Adrenal gland (tissue), 12 donors: Measurements from ENCODE around the gene ARHGAP5. TPM values are rescaled to one million over a fixed set of nuclear protein-coding genes. Genes with fewer than 3 reads are reported as not detected.

Experiments
- DNase-seq, 7 donors: peaks; one replicate each; pipeline ENCODE4 v3.0.0-alpha.2; 2019 to 2020
- H3K27ac ChIP-seq, 5 donors: fragments of 200-600 bp; sonication (generic) in 4 of 5; 1 replicate in 3 of 5; 2 replicates in 2 of 5; pipeline versions ENCODE4 v1.5.1 to v1.8.0; 2016 to 2020; ENCODE audit warnings: mild to moderate bottlenecking in 1 of 5
- H3K27me3 ChIP-seq: fragments of 200-600 bp; 2 replicates; pipeline ENCODE4 v1.8.0; 2021
- H3K36me3 ChIP-seq, 2 donors: fragments of 200-600 bp; replicated peaks in 1 of 2; 1 replicate in 1 of 2; 2 replicates in 1 of 2; pipeline versions ENCODE4 v1.5.1 to v1.8.0; 2018 to 2022
- H3K4me1 ChIP-seq, 2 donors: fragments of 200-600 bp; replicated peaks in 1 of 2; 1 replicate in 1 of 2; 2 replicates in 1 of 2; pipeline versions ENCODE4 v1.5.1 to v1.8.0; 2018 to 2021
- H3K4me3 ChIP-seq, 4 donors: fragments of 200-600 bp; sonication (generic) in 3 of 4; one replicate each; pipeline ENCODE4 v1.5.1; 2016 to 2018
- H3K9me3 ChIP-seq, 3 donors: fragments of 200-600 bp; sonication (generic) in 1 of 3; replicated peaks in 1 of 3; 1 replicate in 2 of 3; 2 replicates in 1 of 3; pipeline versions ENCODE4 v1.5.1 to v1.8.0; 2016 to 2021
- POLR2A ChIP-seq, 2 donors: fragments of 450-650 bp; IDR thresholded peaks; one replicate each; pipeline ENCODE4 v1.6.1; 2017; ENCODE audit warnings: antibody characterized with exemption in 2 of 2, mild to moderate bottlenecking in 2 of 2, moderate library complexity in 1 of 2
- WGBS, 4 donors: extraction: QIAGEN DNeasy Blood & Tissue Kit in 2 of 4; methylation state at CpG; one replicate each; pipeline versions ENCODE4 v1.1.5 to v1.1.7; 2013 to 2017; 5-methylcytosine and 5-hydroxymethylcytosine counted together
- intact Hi-C, 2 donors: fragments of 100-400 bp; cut with DNase I; formaldehyde crosslinking; loops; one replicate each; pipeline versions ENCODE4 v1.14.1 to v1.15.0; 2022 to 2023
- polyA plus RNA-seq, 3 donors: library from polyadenylated mRNA; stranded (reverse); fragments of 200-250 nt in 2 of 3; fragments of 350-450 nt in 1 of 3; fragmentation: Illumina TruSeq in 1 of 3; extraction: RNeasy Lipid Tissue Mini Kit (QIAGEN cat#74804) in 1 of 3; gene quantifications; one replicate each; pipeline ENCODE4 v1.2.3, GENCODE V29; 2013 to 2014
- total RNA-seq, 9 donors: library from RNA; depleted of rRNA in 4 of 9; stranded (reverse); fragments of >200 nt in 4 of 9; fragments of 120-200 nt in 1 of 9; fragmentation: NEBNext Ultra II Directional in 1 of 9; extraction: Animal tissue kit (Norgen Biotek cat#: 25700) in 1 of 9; gene quantifications; one replicate each; pipeline versions ENCODE4 v1.1.0 to v1.2.4, GENCODE V29; 2013 to 2023
- TF ChIP-seq, protein P1 (sequence below), 6 experiments: fragments of 450-650 bp in 4 of 6; fragments of 200-600 bp in 2 of 6; sonication (generic) in 1 of 6; IDR thresholded peaks; 1 replicate in 5 of 6; 2 replicates in 1 of 6; pipeline versions ENCODE4 v1.5.1 to v1.8.0; 2016 to 2021; ENCODE audit warnings: antibody characterized with exemption in 6 of 6, mild to moderate bottlenecking in 2 of 6, moderate library complexity in 1 of 6
- donor health status: healthy with polysubstance abuse.
- donor health status: Bipolar disorder and iron deficiency.
- donor health status: DM: yes; HTN: yes; CAD: no.
- donor health status: DM: no; HTN: no; CAD: no.
- donor health status: DM: no; HTN: no; CAD: no.
- donor health status: DM: yes; HTN: yes; CAD: no.

The ARHGAP5 gene
- total and polyA plus RNA-seq, 12 donors: 11.9 to 100.0 (median 76.8) TPM

DNA sequence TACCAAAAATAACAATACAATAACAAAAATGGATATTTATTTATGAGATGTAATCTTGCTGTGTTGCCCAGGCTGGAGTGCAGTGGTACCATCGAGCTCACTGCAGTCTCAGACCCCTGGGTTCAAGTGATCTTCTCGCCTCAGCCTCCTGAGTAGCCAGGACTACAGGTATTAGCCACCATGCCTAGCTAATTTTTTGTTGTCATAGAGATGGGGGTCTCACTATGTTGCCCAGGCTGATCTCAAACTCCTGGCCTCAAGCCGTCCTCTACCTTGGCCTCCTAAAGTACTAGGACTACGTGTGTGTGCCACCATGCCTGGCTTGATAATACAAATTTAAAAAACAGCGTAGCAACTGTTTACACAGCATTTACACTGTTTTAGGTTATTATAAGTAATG, 23.1 kb downstream of the ARHGAP5 start:
- WGBS, 4 donors: 97 to 99% (median 98%) methylated on average over 5 of the region's 5 CpGs

DNA sequence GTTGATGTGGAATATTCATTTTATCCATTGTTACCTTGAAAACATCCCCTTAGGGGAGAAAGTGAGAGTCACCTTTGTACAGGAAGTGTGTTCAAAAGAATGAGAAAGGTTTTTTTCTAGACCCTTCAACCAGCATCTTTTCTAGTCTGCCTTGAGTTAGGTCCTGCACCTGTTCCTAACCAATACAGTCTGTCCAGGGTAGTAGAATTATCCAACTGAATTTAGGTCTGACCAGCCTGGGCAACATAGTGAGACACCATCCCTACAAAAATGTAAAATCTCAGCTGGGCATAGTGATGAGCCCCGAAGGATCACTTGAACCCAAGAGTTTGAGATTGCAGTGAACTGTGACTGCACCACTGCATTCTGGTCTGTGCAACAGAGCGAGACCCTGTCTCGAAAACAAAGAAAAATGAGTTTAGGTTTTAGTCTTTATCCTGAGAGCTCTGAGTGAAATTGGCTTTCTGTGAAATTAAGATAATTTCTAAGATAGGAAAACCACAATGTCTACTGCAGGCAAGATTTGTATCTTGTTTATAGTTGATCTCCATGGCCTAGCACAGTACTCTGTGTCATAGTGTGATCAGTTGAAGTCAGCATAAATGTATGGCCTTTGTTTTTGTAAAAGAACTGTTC, 25.2 kb downstream of the ARHGAP5 start:
- no peak overlapping the region for H3K4me3 ChIP-seq
- no peak overlapping the region for H3K27ac ChIP-seq
- H3K36me3 ChIP-seq: no peaks in the 10 kb centered on the region
- intact Hi-C loops: no loop called here
- DNase-seq: no peak
- no peaks in the 10 kb centered on the region for H3K9me3 ChIP-seq
- WGBS, 4 donors: 85 to 94% (median 93%) methylated on average over 3 of the region's 3 CpGs
- TF ChIP-seq, protein P1, sequence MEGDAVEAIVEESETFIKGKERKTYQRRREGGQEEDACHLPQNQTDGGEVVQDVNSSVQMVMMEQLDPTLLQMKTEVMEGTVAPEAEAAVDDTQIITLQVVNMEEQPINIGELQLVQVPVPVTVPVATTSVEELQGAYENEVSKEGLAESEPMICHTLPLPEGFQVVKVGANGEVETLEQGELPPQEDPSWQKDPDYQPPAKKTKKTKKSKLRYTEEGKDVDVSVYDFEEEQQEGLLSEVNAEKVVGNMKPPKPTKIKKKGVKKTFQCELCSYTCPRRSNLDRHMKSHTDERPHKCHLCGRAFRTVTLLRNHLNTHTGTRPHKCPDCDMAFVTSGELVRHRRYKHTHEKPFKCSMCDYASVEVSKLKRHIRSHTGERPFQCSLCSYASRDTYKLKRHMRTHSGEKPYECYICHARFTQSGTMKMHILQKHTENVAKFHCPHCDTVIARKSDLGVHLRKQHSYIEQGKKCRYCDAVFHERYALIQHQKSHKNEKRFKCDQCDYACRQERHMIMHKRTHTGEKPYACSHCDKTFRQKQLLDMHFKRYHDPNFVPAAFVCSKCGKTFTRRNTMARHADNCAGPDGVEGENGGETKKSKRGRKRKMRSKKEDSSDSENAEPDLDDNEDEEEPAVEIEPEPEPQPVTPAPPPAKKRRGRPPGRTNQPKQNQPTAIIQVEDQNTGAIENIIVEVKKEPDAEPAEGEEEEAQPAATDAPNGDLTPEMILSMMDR (IDR thresholded peaks at IDR 0.05): no peak
- TF ChIP-seq POLR2A (IDR thresholded peaks at IDR 0.05): no peak
- no peaks in the 10 kb centered on the region for H3K27me3 ChIP-seq
- peaks cover 0 to 12% of the 10 kb centered on the region in 2 donors for H3K4me1 ChIP-seq

More for the DNA sequence above, 23.1 kb downstream of the ARHGAP5 start:
- peaks cover 0 to 12% of the 10 kb centered on the region in 2 donors for H3K4me1 ChIP-seq
- no peaks in the 10 kb centered on the region for H3K27me3 ChIP-seq
- H3K4me3 ChIP-seq: no peak overlapping the region
- intact Hi-C loops: no loop called here
- no peaks in the 10 kb centered on the region for H3K9me3 ChIP-seq
- H3K36me3 ChIP-seq: no peaks in the 10 kb centered on the region
- no peak for TF ChIP-seq POLR2A (IDR thresholded peaks at IDR 0.05)
- TF ChIP-seq, protein P1 (IDR thresholded peaks at IDR 0.05): no peak
- no peak for DNase-seq
- H3K27ac ChIP-seq: no peak overlapping the region

DNA sequence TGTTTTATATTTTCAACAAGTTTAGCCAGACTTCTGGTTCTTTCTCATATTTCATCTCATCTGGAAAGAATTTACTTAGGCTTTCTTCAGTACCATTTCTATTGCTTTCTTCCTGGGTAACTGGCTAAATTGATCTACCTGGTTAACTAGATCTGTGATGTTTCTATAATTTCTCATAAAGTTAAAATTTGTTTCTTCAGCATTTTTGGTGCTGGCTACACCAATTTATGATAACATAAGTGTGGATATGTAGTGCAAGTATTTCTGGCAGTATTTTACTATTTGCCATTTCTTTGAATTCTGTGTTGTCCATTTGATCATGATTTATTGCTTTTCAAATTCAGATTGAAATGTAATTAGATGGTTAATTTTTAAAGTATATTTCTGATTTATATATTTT, 25.9 kb downstream of the ARHGAP5 start:
- TF ChIP-seq POLR2A (IDR thresholded peaks at IDR 0.05): no peak
- TF ChIP-seq, protein P1 (IDR thresholded peaks at IDR 0.05): no peak
- no peaks in the 10 kb centered on the region for H3K9me3 ChIP-seq
- no peak for DNase-seq
- H3K36me3 ChIP-seq: no peaks in the 10 kb centered on the region
- H3K27ac ChIP-seq: no peak overlapping the region
- intact Hi-C loops: no loop called here
- no peak overlapping the region for H3K4me3 ChIP-seq
- H3K4me1 ChIP-seq: peaks cover 0 to 12% of the 10 kb centered on the region in 2 donors
- no peaks in the 10 kb centered on the region for H3K27me3 ChIP-seq

DNA sequence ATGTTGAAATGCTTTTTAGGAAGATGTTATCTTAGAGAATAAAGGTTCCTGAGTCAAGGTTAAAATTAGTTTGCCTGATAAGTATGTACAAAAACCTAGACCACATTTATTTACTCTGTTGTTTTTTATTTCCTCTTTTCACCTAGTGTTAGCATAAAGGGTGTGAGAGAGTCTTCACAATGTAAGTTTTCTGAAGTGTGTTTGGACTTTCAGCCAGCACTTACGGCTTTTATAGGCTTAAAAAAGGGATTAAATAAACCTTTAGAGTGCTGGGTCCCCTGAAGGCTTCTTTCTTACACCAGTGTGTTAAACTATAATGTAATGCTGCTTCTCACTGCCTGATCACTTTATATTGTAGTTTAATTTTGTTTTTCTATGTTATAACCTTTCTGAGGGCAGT, 27.2 kb downstream of the ARHGAP5 start:
- no peak overlapping the region for H3K27ac ChIP-seq
- H3K9me3 ChIP-seq: no peaks in the 10 kb centered on the region
- H3K27me3 ChIP-seq: no peaks in the 10 kb centered on the region
- TF ChIP-seq POLR2A (IDR thresholded peaks at IDR 0.05): no peak
- DNase-seq: no peak
- intact Hi-C loops: no loop called here
- WGBS, 4 donors: 93 to 100% (median 95%) methylated on average over 1 of the region's 1 CpG
- no peak overlapping the region for H3K4me3 ChIP-seq
- no peaks in the 10 kb centered on the region for H3K36me3 ChIP-seq
- H3K4me1 ChIP-seq: peaks cover 0 to 12% of the 10 kb centered on the region in 2 donors

DNA sequence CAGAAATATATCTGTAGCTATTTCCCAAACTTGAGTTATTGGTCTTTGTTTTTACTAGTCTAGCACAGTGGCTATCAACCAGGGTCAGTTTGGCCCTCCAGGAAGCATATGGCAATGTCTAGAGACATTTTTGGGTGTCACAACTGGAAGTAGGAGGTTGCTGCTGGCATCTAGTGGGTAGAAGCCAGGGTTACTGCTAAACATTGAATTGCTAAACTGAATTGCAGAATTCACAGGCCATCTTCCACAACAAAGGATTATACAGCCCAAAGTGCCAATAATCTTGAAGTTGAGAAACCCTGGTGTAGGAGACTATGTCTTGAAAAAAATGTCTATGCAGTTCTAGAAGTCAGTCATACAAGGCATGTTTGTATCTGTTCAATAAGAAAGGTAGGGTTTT, 27.7 kb downstream of the ARHGAP5 start:
- intact Hi-C loops: no loop called here
- Histone ChIP-seq H3K27ac (no peak overlapping the region), H3K36me3 (no peaks in the 10 kb centered on the region), H3K27me3 (no peaks in the 10 kb centered on the region), H3K9me3 (no peaks in the 10 kb centered on the region), H3K4me1 (peaks cover 0 to 12% of the 10 kb centered on the region in 2 donors), H3K4me3 (no peak overlapping the region)
- DNase-seq: no peak
- TF ChIP-seq, protein P1 (IDR thresholded peaks at IDR 0.05): no peak
